ENCODE results near the gene MRPL38.
"Not testable (repeated sequence)": the region's sequence is repeated elsewhere in the genome, so short reads cannot be mapped to it uniquely, and the experiment has no call there.

DNA sequence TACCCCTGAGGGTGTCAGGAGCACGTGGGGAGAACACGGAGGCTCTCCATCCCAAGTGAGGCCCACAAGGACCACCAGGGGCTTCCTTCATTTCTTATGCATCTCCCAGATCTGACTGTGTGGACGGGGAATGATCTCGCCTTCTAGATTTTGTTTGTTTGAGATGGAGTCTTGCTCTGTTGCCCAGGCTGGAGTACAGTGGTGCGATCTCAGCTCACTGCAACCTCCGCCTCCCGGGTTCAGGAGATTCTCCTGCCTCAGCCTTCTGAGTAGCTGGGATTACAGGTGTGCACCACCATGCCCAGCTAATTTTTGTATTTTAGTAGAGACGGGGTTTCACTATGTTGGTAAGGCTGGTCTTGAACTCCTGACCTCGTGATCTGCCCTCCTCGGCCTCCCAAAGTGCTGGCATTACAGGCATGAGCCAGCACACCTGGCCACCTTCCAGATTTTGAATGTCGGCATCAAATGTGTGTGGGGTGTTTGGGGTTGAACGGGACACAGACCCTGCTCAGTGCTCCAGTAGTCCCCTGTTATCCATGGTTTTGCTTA lies 35.9 kb downstream of the MRPL38 start:
- TF ChIP-seq, protein P1, sequence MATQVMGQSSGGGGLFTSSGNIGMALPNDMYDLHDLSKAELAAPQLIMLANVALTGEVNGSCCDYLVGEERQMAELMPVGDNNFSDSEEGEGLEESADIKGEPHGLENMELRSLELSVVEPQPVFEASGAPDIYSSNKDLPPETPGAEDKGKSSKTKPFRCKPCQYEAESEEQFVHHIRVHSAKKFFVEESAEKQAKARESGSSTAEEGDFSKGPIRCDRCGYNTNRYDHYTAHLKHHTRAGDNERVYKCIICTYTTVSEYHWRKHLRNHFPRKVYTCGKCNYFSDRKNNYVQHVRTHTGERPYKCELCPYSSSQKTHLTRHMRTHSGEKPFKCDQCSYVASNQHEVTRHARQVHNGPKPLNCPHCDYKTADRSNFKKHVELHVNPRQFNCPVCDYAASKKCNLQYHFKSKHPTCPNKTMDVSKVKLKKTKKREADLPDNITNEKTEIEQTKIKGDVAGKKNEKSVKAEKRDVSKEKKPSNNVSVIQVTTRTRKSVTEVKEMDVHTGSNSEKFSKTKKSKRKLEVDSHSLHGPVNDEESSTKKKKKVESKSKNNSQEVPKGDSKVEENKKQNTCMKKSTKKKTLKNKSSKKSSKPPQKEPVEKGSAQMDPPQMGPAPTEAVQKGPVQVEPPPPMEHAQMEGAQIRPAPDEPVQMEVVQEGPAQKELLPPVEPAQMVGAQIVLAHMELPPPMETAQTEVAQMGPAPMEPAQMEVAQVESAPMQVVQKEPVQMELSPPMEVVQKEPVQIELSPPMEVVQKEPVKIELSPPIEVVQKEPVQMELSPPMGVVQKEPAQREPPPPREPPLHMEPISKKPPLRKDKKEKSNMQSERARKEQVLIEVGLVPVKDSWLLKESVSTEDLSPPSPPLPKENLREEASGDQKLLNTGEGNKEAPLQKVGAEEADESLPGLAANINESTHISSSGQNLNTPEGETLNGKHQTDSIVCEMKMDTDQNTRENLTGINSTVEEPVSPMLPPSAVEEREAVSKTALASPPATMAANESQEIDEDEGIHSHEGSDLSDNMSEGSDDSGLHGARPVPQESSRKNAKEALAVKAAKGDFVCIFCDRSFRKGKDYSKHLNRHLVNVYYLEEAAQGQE (tag by site-specific recombination; IDR thresholded peaks at IDR 0.05) = not testable (repeated sequence)
- not testable (repeated sequence) for TF ChIP-seq ZNF768, ZNF843 (tag by site-specific recombination; IDR thresholded peaks at IDR 0.05)
